ENCODE data around the gene PSMD6.

GRCh38 chr3:63967675-63968611 lies 55.4 kb downstream of the PSMD6 start:
- no peak for TF ChIP-seq EGR1 (IDR thresholded peaks at IDR 0.05; ENCODE audit: low read depth)
- TF ChIP-seq CTCF (IDR thresholded peaks at IDR 0.05 in 2 of 3, conservative IDR thresholded peaks at IDR 0.05 in 1 of 3; ENCODE audit: borderline replicate concordance in 1 of 3, insufficient read depth in 1 of 3, low read depth in 2 of 3, low read length in 2 of 3) = no peak
- no peak for TF ChIP-seq CBX3 (IDR thresholded peaks at IDR 0.05; ENCODE audit: low read depth)
- no peak for TF ChIP-seq REST (IDR thresholded peaks at IDR 0.05; ENCODE audit: low read depth)
- TF ChIP-seq ZFX (IDR thresholded peaks at IDR 0.05) = no peak
- no peak for TF ChIP-seq EZH2 (IDR thresholded peaks at IDR 0.05)
- no peak for TF ChIP-seq EZH2phosphoT487 (IDR thresholded peaks at IDR 0.05; ENCODE audit: borderline replicate concordance)
- no peak for TF ChIP-seq JUND (IDR thresholded peaks at IDR 0.05)
- no peak for TF ChIP-seq ZNF274 (IDR thresholded peaks at IDR 0.05; ENCODE audit: low read depth, low read length)
- TF ChIP-seq RAD21 (IDR thresholded peaks at IDR 0.05; ENCODE audit: low read depth) = no peak
- no peak for TF ChIP-seq YY1 (IDR thresholded peaks at IDR 0.05; ENCODE audit: extremely low read depth, insufficient replicate concordance, low read depth, low read length)

Data from HCT116 (cell line).